ENCODE measurements around the gene EVX2. TPM values are rescaled to one million over a fixed set of nuclear protein-coding genes. Genes with fewer than 3 reads are reported as not detected.

EVX2 gene
- total RNA-seq, 1 experiment from 2014 or later, result not detected

- no peak for TF ChIP-seq CTCF (IDR thresholded peaks at IDR 0.05; ENCODE audit: unreplicated experiment)
- no TSS peak for BruUV-seq (replicated peaks)
- no peaks in the 10 kb centered on the region for H3K4me1 Mint-ChIP-seq (ENCODE audit: low read depth, unreplicated experiment)
- peaks cover 2% of the 10 kb centered on the region for H3K9me3 Mint-ChIP-seq (ENCODE audit: low read depth, unreplicated experiment)
- intact Hi-C loops (cut with micrococcal nuclease; ENCODE audit: unreplicated experiment), result no loop called here
- peaks cover 32% of the 10 kb centered on the region for H3K27me3 Mint-ChIP-seq (ENCODE audit: unreplicated experiment)
- DNase-seq, result no peak
- CTCF ChIA-PET, result no interaction called here
- H3K36me3 Mint-ChIP-seq (ENCODE audit: insufficient read depth, unreplicated experiment), result peaks cover 15% of the 10 kb centered on the region
- no peak overlapping the region for H3K27ac Mint-ChIP-seq (ENCODE audit: unreplicated experiment)
- H3K4me3 Mint-ChIP-seq (ENCODE audit: low read depth, unreplicated experiment), result no peak overlapping the region
Observed at GRCh38 chr2:176081837-176082524, 1.8 kb downstream of the EVX2 start.

GRCh38 chr2:176081376-176081836 is 2.4 kb downstream of the EVX2 start:
- Mint-ChIP-seq H3K4me1 (ENCODE audit: low read depth, unreplicated experiment) (peaks cover 5% of the 10 kb centered on the region), H3K9me3 (ENCODE audit: low read depth, unreplicated experiment) (peaks cover 2% of the 10 kb centered on the region), H3K27me3 (ENCODE audit: unreplicated experiment) (peaks cover 27% of the 10 kb centered on the region), H3K36me3 (ENCODE audit: insufficient read depth, unreplicated experiment) (peaks cover 15% of the 10 kb centered on the region), H3K4me3 (ENCODE audit: low read depth, unreplicated experiment) (no peak overlapping the region), H3K27ac (ENCODE audit: unreplicated experiment) (no peak overlapping the region)
- intact Hi-C loops (cut with micrococcal nuclease; ENCODE audit: unreplicated experiment), result no loop called here
- CTCF ChIA-PET, result interaction anchor here (1.0 kb wide), 1 partner anchor 276 kb away, joined by 3 read pairs; no protein-coding TSS in a partner anchor
- no peak for TF ChIP-seq CTCF (IDR thresholded peaks at IDR 0.05; ENCODE audit: unreplicated experiment)
- DNase-seq, result no peak
- no TSS peak for BruUV-seq (replicated peaks)

GRCh38 chr2:176080540-176081375 is 3.0 kb downstream of the EVX2 start:
- intact Hi-C loops (cut with micrococcal nuclease; ENCODE audit: unreplicated experiment), result no loop called here
- H3K4me1 Mint-ChIP-seq (ENCODE audit: low read depth, unreplicated experiment), result peaks cover 8% of the 10 kb centered on the region
- H3K27me3 Mint-ChIP-seq (ENCODE audit: unreplicated experiment), result peaks cover 27% of the 10 kb centered on the region
- H3K4me3 Mint-ChIP-seq (ENCODE audit: low read depth, unreplicated experiment), result peak overlapping the region; percentile 86
- CTCF ChIA-PET, result interaction anchor here (1.0 kb wide), 1 partner anchor 275 kb away, joined by 3 read pairs; no protein-coding TSS in a partner anchor
- BruUV-seq (replicated peaks), result no TSS peak
- DNase-seq, result peak; percentile 30
- peaks cover 15% of the 10 kb centered on the region for H3K36me3 Mint-ChIP-seq (ENCODE audit: insufficient read depth, unreplicated experiment)
- H3K9me3 Mint-ChIP-seq (ENCODE audit: low read depth, unreplicated experiment), result peaks cover 2% of the 10 kb centered on the region
- no peak for TF ChIP-seq CTCF (IDR thresholded peaks at IDR 0.05; ENCODE audit: unreplicated experiment)
- no peak overlapping the region for H3K27ac Mint-ChIP-seq (ENCODE audit: unreplicated experiment)

- H3K27ac Mint-ChIP-seq (ENCODE audit: unreplicated experiment), result no peak overlapping the region
- intact Hi-C loops (cut with micrococcal nuclease; ENCODE audit: unreplicated experiment), result loop anchor here (10.0 kb wide), 1 partner anchor 115 kb away; no protein-coding TSS in a partner anchor
- peak overlapping the region; percentile 86 for H3K4me3 Mint-ChIP-seq (ENCODE audit: low read depth, unreplicated experiment)
- peaks cover 34% of the 10 kb centered on the region for H3K27me3 Mint-ChIP-seq (ENCODE audit: unreplicated experiment)
- no TSS peak for BruUV-seq (replicated peaks)
- TF ChIP-seq CTCF (IDR thresholded peaks at IDR 0.05; ENCODE audit: unreplicated experiment), result peak; percentile 93
- peak; percentile 79 for DNase-seq
- CTCF ChIA-PET, result interaction anchor here (1.0 to 1.2 kb wide), 2 partner anchors 274 to 374 kb away, joined by 3 read pairs; no protein-coding TSS in a partner anchor
- H3K4me1 Mint-ChIP-seq (ENCODE audit: low read depth, unreplicated experiment), result peaks cover 8% of the 10 kb centered on the region
- H3K36me3 Mint-ChIP-seq (ENCODE audit: insufficient read depth, unreplicated experiment), result peaks cover 15% of the 10 kb centered on the region
- H3K9me3 Mint-ChIP-seq (ENCODE audit: low read depth, unreplicated experiment), result peaks cover 2% of the 10 kb centered on the region
Observed at GRCh38 chr2:176079831-176080539, 3.8 kb downstream of the EVX2 start.

Measured in Calu3 (cell line).